SK-N-SH (cell line): ENCODE results near the gene MYO7A.

Source experiments
- EZH2phosphoT487 ChIP-seq: fragments of 200-600 bp; sonication (generic); IDR thresholded peaks from 2 replicates; pipeline ENCODE4 v1.6.1; 2017; ENCODE audit warnings: low read depth, mixed run types, mild to moderate bottlenecking, antibody characterized with exemption, moderate library complexity, borderline replicate concordance
- JUND ChIP-seq: IDR thresholded peaks from 2 replicates; pipeline ENCODE4 v1.4.0; 2012
- RCOR1 ChIP-seq: fragments of 150-350 bp; IDR thresholded peaks from 2 replicates; pipeline ENCODE4 v1.6.1; 2017; ENCODE audit warnings: antibody characterized with exemption, low read length
- TF ChIP-seq, protein P1 (sequence below): fragments of 200-600 bp; sonication (generic); IDR thresholded peaks from 2 replicates; pipeline ENCODE4 v1.6.1; 2017; ENCODE audit warnings: antibody characterized with exemption, mild to moderate bottlenecking, moderate library complexity
- TF ChIP-seq, protein P2 (sequence below): IDR thresholded peaks from 2 replicates; pipeline ENCODE4 v1.6.1; 2012; ENCODE audit warnings: mild to moderate bottlenecking, low read depth, low read length, moderate library complexity

DNA sequence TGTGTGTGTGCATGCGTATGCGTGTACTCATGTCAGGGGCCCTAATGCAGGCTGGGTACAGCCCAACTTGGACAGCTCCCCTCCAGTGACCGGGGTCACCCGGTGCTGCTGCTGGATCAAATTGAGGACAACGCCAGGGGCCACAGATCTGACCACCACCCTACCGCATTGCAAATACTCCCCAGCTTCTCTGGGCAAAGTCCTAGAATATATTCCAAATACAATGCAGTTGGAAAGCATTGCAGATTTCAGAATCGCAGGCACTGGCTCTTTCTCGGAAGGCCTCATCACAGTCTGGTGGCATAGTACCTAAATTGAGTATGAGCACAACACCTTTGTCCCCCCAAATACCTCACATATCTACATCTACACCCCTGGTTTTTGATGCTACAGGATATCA is 43.2 kb downstream of the MYO7A start:
- TF ChIP-seq, protein P1, sequence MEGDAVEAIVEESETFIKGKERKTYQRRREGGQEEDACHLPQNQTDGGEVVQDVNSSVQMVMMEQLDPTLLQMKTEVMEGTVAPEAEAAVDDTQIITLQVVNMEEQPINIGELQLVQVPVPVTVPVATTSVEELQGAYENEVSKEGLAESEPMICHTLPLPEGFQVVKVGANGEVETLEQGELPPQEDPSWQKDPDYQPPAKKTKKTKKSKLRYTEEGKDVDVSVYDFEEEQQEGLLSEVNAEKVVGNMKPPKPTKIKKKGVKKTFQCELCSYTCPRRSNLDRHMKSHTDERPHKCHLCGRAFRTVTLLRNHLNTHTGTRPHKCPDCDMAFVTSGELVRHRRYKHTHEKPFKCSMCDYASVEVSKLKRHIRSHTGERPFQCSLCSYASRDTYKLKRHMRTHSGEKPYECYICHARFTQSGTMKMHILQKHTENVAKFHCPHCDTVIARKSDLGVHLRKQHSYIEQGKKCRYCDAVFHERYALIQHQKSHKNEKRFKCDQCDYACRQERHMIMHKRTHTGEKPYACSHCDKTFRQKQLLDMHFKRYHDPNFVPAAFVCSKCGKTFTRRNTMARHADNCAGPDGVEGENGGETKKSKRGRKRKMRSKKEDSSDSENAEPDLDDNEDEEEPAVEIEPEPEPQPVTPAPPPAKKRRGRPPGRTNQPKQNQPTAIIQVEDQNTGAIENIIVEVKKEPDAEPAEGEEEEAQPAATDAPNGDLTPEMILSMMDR, result no peak
- TF ChIP-seq JUND (no peak), EZH2phosphoT487 (no peak), RCOR1 (no peak)
- TF ChIP-seq, protein P2, sequence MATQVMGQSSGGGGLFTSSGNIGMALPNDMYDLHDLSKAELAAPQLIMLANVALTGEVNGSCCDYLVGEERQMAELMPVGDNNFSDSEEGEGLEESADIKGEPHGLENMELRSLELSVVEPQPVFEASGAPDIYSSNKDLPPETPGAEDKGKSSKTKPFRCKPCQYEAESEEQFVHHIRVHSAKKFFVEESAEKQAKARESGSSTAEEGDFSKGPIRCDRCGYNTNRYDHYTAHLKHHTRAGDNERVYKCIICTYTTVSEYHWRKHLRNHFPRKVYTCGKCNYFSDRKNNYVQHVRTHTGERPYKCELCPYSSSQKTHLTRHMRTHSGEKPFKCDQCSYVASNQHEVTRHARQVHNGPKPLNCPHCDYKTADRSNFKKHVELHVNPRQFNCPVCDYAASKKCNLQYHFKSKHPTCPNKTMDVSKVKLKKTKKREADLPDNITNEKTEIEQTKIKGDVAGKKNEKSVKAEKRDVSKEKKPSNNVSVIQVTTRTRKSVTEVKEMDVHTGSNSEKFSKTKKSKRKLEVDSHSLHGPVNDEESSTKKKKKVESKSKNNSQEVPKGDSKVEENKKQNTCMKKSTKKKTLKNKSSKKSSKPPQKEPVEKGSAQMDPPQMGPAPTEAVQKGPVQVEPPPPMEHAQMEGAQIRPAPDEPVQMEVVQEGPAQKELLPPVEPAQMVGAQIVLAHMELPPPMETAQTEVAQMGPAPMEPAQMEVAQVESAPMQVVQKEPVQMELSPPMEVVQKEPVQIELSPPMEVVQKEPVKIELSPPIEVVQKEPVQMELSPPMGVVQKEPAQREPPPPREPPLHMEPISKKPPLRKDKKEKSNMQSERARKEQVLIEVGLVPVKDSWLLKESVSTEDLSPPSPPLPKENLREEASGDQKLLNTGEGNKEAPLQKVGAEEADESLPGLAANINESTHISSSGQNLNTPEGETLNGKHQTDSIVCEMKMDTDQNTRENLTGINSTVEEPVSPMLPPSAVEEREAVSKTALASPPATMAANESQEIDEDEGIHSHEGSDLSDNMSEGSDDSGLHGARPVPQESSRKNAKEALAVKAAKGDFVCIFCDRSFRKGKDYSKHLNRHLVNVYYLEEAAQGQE, result no peak
